Prostate gland (tissue), 2 donors: Measurements from ENCODE around the gene PSAPL1.

Experiments used
- POLR2A ChIP-seq: fragments of 450-650 bp; IDR thresholded peaks from one replicate; pipeline ENCODE4 v1.6.1; 2016; ENCODE audit warnings: antibody characterized with exemption, mild to moderate bottlenecking
- TF ChIP-seq, protein P1 (sequence below), 4 experiments: fragments of 200-600 bp in 2 of 4; fragments of 450-650 bp in 2 of 4; sonication (generic) in 2 of 4; IDR thresholded peaks; 1 replicate in 3 of 4; 2 replicates in 1 of 4; pipeline ENCODE4 v1.5.1; 2016 to 2019; ENCODE audit warnings: antibody characterized with exemption in 4 of 4, mild to moderate bottlenecking in 2 of 4, moderate library complexity in 2 of 4

- TF ChIP-seq, protein P1, sequence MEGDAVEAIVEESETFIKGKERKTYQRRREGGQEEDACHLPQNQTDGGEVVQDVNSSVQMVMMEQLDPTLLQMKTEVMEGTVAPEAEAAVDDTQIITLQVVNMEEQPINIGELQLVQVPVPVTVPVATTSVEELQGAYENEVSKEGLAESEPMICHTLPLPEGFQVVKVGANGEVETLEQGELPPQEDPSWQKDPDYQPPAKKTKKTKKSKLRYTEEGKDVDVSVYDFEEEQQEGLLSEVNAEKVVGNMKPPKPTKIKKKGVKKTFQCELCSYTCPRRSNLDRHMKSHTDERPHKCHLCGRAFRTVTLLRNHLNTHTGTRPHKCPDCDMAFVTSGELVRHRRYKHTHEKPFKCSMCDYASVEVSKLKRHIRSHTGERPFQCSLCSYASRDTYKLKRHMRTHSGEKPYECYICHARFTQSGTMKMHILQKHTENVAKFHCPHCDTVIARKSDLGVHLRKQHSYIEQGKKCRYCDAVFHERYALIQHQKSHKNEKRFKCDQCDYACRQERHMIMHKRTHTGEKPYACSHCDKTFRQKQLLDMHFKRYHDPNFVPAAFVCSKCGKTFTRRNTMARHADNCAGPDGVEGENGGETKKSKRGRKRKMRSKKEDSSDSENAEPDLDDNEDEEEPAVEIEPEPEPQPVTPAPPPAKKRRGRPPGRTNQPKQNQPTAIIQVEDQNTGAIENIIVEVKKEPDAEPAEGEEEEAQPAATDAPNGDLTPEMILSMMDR (IDR thresholded peaks at IDR 0.05) = no peak
- TF ChIP-seq POLR2A = no peak
These were observed 45.7 kb upstream of the PSAPL1 start for GRCh38 chr4:7480423-7480822.
